Neural progenitor cell (in vitro differentiated cells): ENCODE results near the gene EFNB2. TPM values are rescaled to one million over a fixed set of nuclear protein-coding genes. Genes with fewer than 3 reads are reported as not detected.

Source experiments
- DNase-seq: peaks from one replicate; pipeline ENCODE4 v3.0.0-alpha.2; 2016; ENCODE audit warnings: low spot score
- H2AFZ ChIP-seq: fragments of 200-600 bp; sonication (generic); replicated peaks from 2 replicates; pipeline ENCODE4 v1.6.1; 2016; ENCODE audit warnings: antibody characterized with exemption
- H3F3A ChIP-seq: fragments of 200-600 bp; sonication (generic); 2 replicates; pipeline ENCODE4 v1.6.1; 2016; ENCODE audit warnings: antibody characterized with exemption, low read depth
- H3K27ac ChIP-seq: fragments of 200-600 bp; sonication (generic); 2 replicates; pipeline ENCODE4 v1.5.1; 2016; ENCODE audit warnings: mild to moderate bottlenecking
- H3K27me3 ChIP-seq: fragments of 200-600 bp; sonication (generic); 2 replicates; pipeline ENCODE4 v1.6.1; 2016; ENCODE audit warnings: mild to moderate bottlenecking, moderate library complexity
- H3K36me3 ChIP-seq: fragments of 200-600 bp; sonication (generic); 2 replicates; pipeline ENCODE4 v1.5.1; 2016
- H3K4me1 ChIP-seq: fragments of 200-600 bp; sonication (generic); 2 replicates; pipeline ENCODE4 v1.6.1; 2016; ENCODE audit warnings: mixed run types
- H3K4me2 ChIP-seq: fragments of 200-600 bp; sonication (generic); 2 replicates; pipeline ENCODE4 v1.6.1; 2016
- H3K4me3 ChIP-seq: fragments of 200-600 bp; sonication (generic); 2 replicates; pipeline ENCODE4 v1.5.1; 2016
- H3K79me2 ChIP-seq: fragments of 200-600 bp; sonication (generic); 2 replicates; pipeline ENCODE4 v1.6.1; 2016; ENCODE audit warnings: low read depth
- H3K9ac ChIP-seq: fragments of 200-600 bp; sonication (generic); 2 replicates; pipeline ENCODE4 v1.6.1; 2016
- H3K9me3 ChIP-seq: fragments of 200-600 bp; sonication (generic); 2 replicates; pipeline ENCODE4 v1.5.1; 2016; ENCODE audit warnings: low read depth
- H4K20me1 ChIP-seq: fragments of 200-600 bp; sonication (generic); 2 replicates; pipeline ENCODE4 v1.6.1; 2016; ENCODE audit warnings: low read depth
- H3K27ac Mint-ChIP-seq: 3 replicates; pipeline ENCODE4 v1.8.0; 2021; ENCODE audit warnings: mixed read lengths
- H3K27me3 Mint-ChIP-seq: 2 replicates; pipeline ENCODE4 v1.8.0; 2022; ENCODE audit warnings: low read depth, mild to moderate bottlenecking, inconsistent platforms, moderate library complexity, mixed read lengths; ENCODE audit not compliant: insufficient read depth
- H3K36me3 Mint-ChIP-seq: 3 replicates; pipeline ENCODE4 v1.8.0; 2021; ENCODE audit warnings: mixed read lengths
- H3K4me1 Mint-ChIP-seq: 3 replicates; pipeline ENCODE4 v1.8.0; 2021; ENCODE audit warnings: mixed read lengths
- H3K4me3 Mint-ChIP-seq: 3 replicates; pipeline ENCODE4 v1.8.0; 2021; ENCODE audit warnings: mild to moderate bottlenecking, moderate library complexity, mixed read lengths
- H3K9me3 Mint-ChIP-seq: 3 replicates; pipeline ENCODE4 v1.8.0; 2020; ENCODE audit warnings: mixed read lengths
- EZH2 ChIP-seq: fragments of 200-600 bp; sonication (generic); IDR thresholded peaks from 2 replicates; pipeline ENCODE4 v1.6.1; 2017; ENCODE audit warnings: antibody characterized with exemption, mild to moderate bottlenecking, moderate library complexity
- EZH2phosphoT487 ChIP-seq: fragments of 200-600 bp; sonication (generic); IDR thresholded peaks from 2 replicates; pipeline ENCODE4 v1.6.1; 2017; ENCODE audit warnings: antibody characterized with exemption
- total RNA-seq: library from RNA; depleted of rRNA; stranded (reverse); fragments of >200 nt; gene quantifications from 2 replicates; pipeline ENCODE4 v1.2.3, GENCODE V29; 2015; ENCODE audit warnings: low replicate concordance
- TF ChIP-seq, protein P1 (sequence below): fragments of 200-600 bp; sonication (generic); IDR thresholded peaks from 2 replicates; pipeline ENCODE4 v1.5.1; 2017; ENCODE audit warnings: antibody characterized with exemption, mild to moderate bottlenecking

The EFNB2 gene
- total RNA-seq, 1 donor from 2014 or later, result 101 TPM

DNA sequence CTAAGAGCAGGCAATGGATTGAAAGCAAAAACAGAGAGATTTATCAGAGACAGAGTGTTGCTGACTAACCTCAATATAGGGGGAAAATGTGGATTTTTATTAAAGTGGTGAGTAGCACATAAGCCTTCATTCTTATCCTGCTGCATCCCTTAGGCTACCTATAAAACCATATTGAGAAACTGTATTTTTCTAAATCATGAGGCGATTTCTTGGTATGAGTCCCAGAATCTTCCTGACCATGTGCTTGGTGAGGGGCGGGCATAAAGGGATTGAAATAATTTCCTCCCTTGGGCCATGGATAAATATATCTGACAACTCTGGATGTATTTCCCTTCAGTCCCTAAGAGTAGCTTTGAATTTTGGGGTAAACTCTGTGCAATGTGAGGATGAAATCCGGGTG lies 72.8 kb downstream of the EFNB2 start:
- Mint-ChIP-seq H3K4me3 (no peak overlapping the region), H3K36me3 (peaks cover 2% of the 10 kb centered on the region), H3K4me1 (peaks cover 21% of the 10 kb centered on the region), H3K9me3 (peaks cover 9% of the 10 kb centered on the region), H3K27me3 (peaks cover 11% of the 10 kb centered on the region), H3K27ac (no peak overlapping the region)
- no peak overlapping the region for H3K4me3 ChIP-seq
- no peak overlapping the region for H2AFZ ChIP-seq
- H3K36me3 ChIP-seq, result no peaks in the 10 kb centered on the region
- H3K9ac ChIP-seq, result no peak overlapping the region
- H3K4me1 ChIP-seq, result peaks cover 4% of the 10 kb centered on the region
- H3K27ac ChIP-seq, result no peak overlapping the region
- no peaks in the 10 kb centered on the region for H3F3A ChIP-seq
- no peak for DNase-seq
- no peaks in the 10 kb centered on the region for H3K9me3 ChIP-seq
- H3K4me2 ChIP-seq, result no peak overlapping the region
- no peaks in the 10 kb centered on the region for H3K27me3 ChIP-seq
- no peaks in the 10 kb centered on the region for H3K79me2 ChIP-seq
- TF ChIP-seq, protein P1, sequence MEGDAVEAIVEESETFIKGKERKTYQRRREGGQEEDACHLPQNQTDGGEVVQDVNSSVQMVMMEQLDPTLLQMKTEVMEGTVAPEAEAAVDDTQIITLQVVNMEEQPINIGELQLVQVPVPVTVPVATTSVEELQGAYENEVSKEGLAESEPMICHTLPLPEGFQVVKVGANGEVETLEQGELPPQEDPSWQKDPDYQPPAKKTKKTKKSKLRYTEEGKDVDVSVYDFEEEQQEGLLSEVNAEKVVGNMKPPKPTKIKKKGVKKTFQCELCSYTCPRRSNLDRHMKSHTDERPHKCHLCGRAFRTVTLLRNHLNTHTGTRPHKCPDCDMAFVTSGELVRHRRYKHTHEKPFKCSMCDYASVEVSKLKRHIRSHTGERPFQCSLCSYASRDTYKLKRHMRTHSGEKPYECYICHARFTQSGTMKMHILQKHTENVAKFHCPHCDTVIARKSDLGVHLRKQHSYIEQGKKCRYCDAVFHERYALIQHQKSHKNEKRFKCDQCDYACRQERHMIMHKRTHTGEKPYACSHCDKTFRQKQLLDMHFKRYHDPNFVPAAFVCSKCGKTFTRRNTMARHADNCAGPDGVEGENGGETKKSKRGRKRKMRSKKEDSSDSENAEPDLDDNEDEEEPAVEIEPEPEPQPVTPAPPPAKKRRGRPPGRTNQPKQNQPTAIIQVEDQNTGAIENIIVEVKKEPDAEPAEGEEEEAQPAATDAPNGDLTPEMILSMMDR, result no peak
- TF ChIP-seq EZH2 (no peak), EZH2phosphoT487 (no peak)
- H4K20me1 ChIP-seq, result no peaks in the 10 kb centered on the region

DNA sequence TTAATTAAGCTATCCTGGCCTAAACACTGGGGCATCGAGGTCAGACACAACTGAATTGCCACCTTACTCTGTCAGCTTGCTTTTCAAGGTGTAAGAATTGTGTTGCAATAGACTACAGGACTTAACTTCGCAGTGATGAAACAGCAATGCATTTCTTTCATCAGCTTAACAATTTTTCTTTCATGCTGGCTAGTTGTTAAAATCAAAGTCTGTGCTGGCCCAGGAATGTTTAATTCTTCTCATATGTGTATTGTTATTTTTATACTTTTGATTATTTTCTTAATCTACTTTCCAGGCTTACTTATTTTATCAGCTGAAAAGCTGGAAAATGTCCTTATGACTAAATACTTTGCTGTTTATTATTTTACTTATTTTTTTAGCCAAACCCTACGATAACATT lies 79.7 kb downstream of the EFNB2 start:
- H3K79me2 ChIP-seq, result no peaks in the 10 kb centered on the region
- H3F3A ChIP-seq, result no peaks in the 10 kb centered on the region
- no peak for TF ChIP-seq EZH2
- TF ChIP-seq, protein P1, result no peak
- no peak for TF ChIP-seq EZH2phosphoT487
- no peaks in the 10 kb centered on the region for H4K20me1 ChIP-seq
- no peaks in the 10 kb centered on the region for H3K27me3 ChIP-seq
- Mint-ChIP-seq H3K27ac (no peak overlapping the region), H3K4me3 (no peak overlapping the region), H3K4me1 (peaks cover 16% of the 10 kb centered on the region), H3K9me3 (peaks cover 2% of the 10 kb centered on the region), H3K27me3 (peaks cover 2% of the 10 kb centered on the region), H3K36me3 (no peaks in the 10 kb centered on the region)
- H3K4me1 ChIP-seq, result no peaks in the 10 kb centered on the region
- H2AFZ ChIP-seq, result no peak overlapping the region
- no peak overlapping the region for H3K9ac ChIP-seq
- H3K9me3 ChIP-seq, result no peaks in the 10 kb centered on the region
- no peak for DNase-seq
- no peak overlapping the region for H3K4me2 ChIP-seq
- no peak overlapping the region for H3K27ac ChIP-seq
- H3K36me3 ChIP-seq, result no peaks in the 10 kb centered on the region
- H3K4me3 ChIP-seq, result no peak overlapping the region

DNA sequence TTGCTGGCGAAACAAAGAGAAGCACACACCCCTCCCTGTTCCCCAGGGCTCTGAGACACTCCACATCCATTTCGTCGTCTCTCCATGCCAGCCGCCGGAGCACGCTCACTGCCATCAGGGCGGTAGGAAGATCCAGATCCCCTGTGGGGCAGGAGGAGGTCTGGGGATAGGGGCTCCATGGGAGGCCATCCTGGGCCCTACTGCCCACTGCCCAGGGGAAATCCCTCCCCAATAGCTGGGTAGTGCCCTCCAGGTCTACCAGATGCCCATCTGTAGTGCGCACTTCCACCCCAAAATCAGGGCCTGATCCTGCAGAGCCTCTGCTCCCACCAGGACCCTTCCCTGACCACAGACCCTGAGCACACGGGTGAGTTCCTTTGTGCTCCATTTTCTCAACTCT lies 80.3 kb downstream of the EFNB2 start:
- Mint-ChIP-seq H3K4me1 (peaks cover 16% of the 10 kb centered on the region), H3K27ac (no peak overlapping the region), H3K9me3 (peaks cover 2% of the 10 kb centered on the region), H3K36me3 (no peaks in the 10 kb centered on the region), H3K27me3 (peaks cover under 1% of the 10 kb centered on the region), H3K4me3 (no peak overlapping the region)
- no peak overlapping the region for H3K27ac ChIP-seq
- DNase-seq, result no peak
- H3K4me1 ChIP-seq, result no peaks in the 10 kb centered on the region
- no peak overlapping the region for H3K4me3 ChIP-seq
- no peak overlapping the region for H3K9ac ChIP-seq
- TF ChIP-seq EZH2phosphoT487 (no peak), EZH2 (no peak)
- TF ChIP-seq, protein P1, result no peak
- no peaks in the 10 kb centered on the region for H3F3A ChIP-seq
- H2AFZ ChIP-seq, result no peak overlapping the region
- no peak overlapping the region for H3K4me2 ChIP-seq
- H3K36me3 ChIP-seq, result no peaks in the 10 kb centered on the region
- no peaks in the 10 kb centered on the region for H3K27me3 ChIP-seq
- no peaks in the 10 kb centered on the region for H3K79me2 ChIP-seq
- H3K9me3 ChIP-seq, result no peaks in the 10 kb centered on the region
- H4K20me1 ChIP-seq, result no peaks in the 10 kb centered on the region

DNA sequence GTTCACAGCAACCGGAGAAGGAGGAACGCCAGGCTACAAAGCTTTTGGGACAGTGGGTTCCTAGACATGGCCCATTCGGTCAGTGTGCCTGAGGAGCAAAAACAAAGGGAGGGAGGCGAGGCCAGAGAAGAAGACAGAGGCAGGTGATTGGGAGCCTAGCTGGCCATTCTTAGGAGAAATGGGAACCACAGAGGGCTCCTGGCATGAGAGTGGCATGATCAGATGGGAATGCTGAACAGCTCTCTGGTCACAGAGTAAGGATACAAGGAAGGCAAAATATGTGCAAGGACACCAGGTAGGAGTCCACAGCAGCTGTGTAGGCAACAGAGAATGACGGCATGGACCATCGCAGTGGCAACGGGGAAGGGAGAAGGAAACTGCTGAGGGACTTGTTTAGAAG lies 82.4 kb downstream of the EFNB2 start:
- Mint-ChIP-seq H3K27me3 (no peaks in the 10 kb centered on the region), H3K27ac (no peak overlapping the region), H3K4me3 (no peak overlapping the region), H3K9me3 (peaks cover 3% of the 10 kb centered on the region), H3K36me3 (no peaks in the 10 kb centered on the region), H3K4me1 (peaks cover 14% of the 10 kb centered on the region)
- Histone ChIP-seq H3K9ac (no peak overlapping the region), H3K4me2 (no peak overlapping the region), H3K79me2 (no peaks in the 10 kb centered on the region), H3K27ac (no peak overlapping the region), H2AFZ (no peak overlapping the region), H3K36me3 (no peaks in the 10 kb centered on the region), H3F3A (no peaks in the 10 kb centered on the region), H3K27me3 (no peaks in the 10 kb centered on the region), H4K20me1 (no peaks in the 10 kb centered on the region), H3K9me3 (no peaks in the 10 kb centered on the region), H3K4me1 (no peaks in the 10 kb centered on the region), H3K4me3 (no peak overlapping the region)
- DNase-seq, result no peak
- TF ChIP-seq EZH2, result no peak
- TF ChIP-seq, protein P1, result no peak
